ENCODE data around the gene RNPEPL1.

RNPEPL1 gene

DNA sequence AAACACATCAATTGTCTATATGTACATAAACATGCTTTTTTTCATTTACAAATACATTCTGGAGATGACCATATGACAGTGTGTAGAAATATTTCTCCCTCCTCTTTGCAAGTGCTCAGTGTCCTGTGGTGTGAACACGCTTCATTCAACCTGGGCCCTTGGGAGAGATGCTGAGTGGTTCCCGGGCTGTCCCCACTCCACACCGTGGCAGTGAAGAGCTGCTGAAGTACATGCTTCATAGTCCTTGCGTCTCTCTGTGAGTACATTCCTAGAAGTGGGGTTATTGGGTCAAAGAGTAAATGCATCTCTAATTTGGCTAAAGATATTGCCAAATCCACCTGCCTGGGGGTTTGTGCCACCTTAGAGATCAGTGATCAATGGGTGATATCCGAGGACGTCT lies 50.5 kb downstream of the RNPEPL1 start:
- DNase-seq (ENCODE audit: extremely low read depth, low read depth), result no peak
- no peak overlapping the region for H3K4me3 ChIP-seq (replicated peaks; ENCODE audit: low read depth, low read length)
- TF ChIP-seq, protein P1, sequence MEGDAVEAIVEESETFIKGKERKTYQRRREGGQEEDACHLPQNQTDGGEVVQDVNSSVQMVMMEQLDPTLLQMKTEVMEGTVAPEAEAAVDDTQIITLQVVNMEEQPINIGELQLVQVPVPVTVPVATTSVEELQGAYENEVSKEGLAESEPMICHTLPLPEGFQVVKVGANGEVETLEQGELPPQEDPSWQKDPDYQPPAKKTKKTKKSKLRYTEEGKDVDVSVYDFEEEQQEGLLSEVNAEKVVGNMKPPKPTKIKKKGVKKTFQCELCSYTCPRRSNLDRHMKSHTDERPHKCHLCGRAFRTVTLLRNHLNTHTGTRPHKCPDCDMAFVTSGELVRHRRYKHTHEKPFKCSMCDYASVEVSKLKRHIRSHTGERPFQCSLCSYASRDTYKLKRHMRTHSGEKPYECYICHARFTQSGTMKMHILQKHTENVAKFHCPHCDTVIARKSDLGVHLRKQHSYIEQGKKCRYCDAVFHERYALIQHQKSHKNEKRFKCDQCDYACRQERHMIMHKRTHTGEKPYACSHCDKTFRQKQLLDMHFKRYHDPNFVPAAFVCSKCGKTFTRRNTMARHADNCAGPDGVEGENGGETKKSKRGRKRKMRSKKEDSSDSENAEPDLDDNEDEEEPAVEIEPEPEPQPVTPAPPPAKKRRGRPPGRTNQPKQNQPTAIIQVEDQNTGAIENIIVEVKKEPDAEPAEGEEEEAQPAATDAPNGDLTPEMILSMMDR (IDR thresholded peaks at IDR 0.05; ENCODE audit: low read depth, low read length, missing control alignments), result no peak

DNA sequence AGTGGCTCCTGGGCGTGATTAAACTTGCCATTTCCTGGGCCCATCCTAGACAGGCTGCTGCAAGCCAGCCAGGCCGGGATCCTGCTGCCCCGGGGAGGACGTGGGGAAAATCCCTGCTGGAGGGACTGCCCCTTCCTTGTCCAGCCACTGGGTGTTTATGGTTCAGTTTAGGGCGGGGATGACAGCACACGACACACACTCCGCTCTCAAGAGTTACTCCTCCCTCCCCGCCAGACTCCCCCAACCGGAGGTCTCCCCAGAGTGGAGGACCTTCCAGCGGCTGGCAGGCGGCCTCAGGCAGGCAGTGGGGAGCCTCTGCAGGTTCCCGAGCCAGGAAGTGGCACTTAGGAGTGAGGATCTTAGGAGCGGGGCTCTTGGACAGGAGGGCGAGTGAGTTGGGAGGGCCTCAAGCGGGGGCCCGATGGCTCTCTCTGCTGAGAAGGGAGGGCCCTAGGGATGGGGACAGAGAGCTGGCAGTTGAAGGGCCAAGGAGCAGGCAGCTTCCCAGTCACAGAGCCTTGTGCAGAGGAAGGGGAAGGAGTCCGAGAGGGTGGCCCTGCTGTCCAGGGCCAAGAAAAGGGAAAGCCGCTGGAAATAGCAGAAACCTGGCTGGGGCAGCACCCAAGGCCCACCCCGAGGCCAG lies 51.3 kb downstream of the RNPEPL1 start:
- no peak for DNase-seq (ENCODE audit: extremely low read depth, low read depth)
- no peak overlapping the region for H3K4me3 ChIP-seq (replicated peaks; ENCODE audit: low read depth, low read length)
- TF ChIP-seq, protein P1 (IDR thresholded peaks at IDR 0.05; ENCODE audit: low read depth, low read length, missing control alignments), result no peak

DNA sequence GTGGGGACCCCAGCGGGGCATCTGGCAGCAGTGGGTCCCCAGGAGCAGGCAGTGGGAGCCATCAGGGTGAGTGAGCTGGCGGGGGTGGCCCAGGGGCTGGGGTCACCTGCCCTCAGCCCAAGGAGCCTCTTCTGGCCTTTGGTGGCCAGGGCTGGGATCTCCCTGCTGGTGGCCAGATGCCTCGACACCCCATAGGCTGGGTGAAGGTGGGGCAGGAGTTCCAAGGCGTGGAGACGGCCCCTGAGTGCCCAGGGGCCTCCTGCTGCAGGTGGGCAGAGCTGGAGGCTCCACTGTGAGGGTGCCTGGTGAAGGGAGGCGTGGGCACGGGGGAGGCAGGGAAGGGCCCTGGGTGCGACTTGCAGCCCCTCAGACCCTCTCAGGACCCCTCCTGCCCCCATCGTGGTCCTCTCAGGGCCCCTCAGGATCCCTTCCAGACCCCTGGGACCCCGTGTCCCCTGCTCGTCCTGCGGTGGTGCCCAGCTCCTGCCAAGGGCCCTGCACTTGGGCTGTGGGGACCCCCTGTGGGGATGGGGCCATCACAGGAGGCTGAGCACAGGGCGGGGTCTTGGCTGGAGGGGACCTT lies 52.0 kb downstream of the RNPEPL1 start:
- no peak overlapping the region for H3K4me3 ChIP-seq (replicated peaks; ENCODE audit: low read depth, low read length)
- no peak for DNase-seq (ENCODE audit: extremely low read depth, low read depth)
- TF ChIP-seq, protein P1 (IDR thresholded peaks at IDR 0.05; ENCODE audit: low read depth, low read length, missing control alignments), result no peak

DNA sequence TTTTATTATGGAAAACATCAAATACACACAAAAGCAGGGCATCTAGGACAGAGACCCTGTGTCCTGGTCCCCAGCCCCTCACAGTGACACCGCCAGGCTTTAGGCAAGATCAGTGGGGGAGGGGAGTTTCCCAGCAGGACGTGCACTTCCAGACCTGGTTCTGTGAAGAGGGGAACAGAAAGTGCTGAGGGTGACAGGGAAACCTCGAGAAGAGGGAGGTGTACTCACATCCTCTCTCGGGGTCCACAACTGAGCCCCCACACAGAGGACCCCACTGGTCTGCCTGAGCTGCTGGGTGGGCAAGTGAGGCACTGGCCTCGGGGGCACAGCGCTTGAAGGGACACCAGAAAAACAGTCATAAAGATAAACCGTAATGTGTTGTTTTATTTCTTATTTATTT lies 52.6 kb downstream of the RNPEPL1 start:
- no peak overlapping the region for H3K4me3 ChIP-seq (replicated peaks; ENCODE audit: low read depth, low read length)
- DNase-seq (ENCODE audit: extremely low read depth, low read depth), result no peak
- TF ChIP-seq, protein P1 (IDR thresholded peaks at IDR 0.05; ENCODE audit: low read depth, low read length, missing control alignments), result no peak

DNA sequence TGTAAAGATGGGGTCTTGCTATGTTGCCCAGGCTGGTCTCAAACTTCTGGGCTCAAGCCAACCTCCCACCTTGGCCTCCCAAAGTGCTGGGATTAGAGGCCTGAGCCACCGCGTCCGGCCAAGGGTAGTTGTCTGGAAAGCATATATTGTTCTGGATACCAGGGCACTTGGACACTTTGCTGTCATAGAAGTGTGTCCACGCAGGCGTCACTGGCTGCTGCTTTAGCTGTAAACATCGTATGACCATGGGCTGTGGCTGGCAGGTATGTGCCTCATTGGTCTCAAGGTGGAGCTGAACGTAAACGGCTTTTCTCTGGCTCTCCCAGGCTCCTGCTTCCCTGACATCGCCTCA lies 53.8 kb downstream of the RNPEPL1 start:
- DNase-seq (ENCODE audit: extremely low read depth, low read depth), result no peak
- H3K4me3 ChIP-seq (replicated peaks; ENCODE audit: low read depth, low read length), result no peak overlapping the region
- TF ChIP-seq, protein P1 (IDR thresholded peaks at IDR 0.05; ENCODE audit: low read depth, low read length, missing control alignments), result no peak

DNA sequence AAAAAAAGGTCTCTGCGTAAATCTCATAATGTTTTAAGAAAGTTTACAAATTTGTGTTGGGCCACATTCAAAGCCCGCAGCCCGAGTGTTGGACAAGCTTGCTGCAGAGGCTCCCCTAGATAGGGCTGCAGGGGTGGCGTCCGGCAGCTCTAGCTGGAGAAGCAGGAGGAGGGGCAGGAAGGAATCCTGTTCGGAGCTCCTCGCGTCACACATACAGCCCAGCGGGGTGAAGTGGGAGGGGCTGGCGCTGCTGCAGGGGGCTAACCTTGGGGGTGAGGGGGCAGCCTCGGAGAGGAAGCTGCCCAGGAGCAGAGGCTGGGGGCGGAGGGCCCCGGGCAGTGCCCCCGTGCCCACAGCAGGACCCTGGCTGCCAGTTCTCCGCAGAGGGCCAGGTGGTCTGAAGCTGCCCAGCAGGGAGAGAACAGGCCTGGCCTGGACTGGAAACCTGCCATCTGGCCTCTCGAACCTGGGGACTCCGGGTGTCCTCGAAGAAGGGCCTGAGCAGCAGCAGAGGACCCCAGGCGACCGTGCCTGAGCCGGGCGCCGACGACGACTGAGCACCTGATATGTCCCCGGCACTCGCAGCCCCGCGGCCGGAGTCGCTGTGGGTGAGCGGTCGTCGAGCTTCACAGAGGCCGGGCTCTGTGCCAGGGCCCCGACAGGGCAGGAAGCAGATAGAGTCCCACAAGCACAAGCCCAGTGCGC lies 54.4 kb downstream of the RNPEPL1 start:
- no peak for DNase-seq (ENCODE audit: extremely low read depth, low read depth)
- TF ChIP-seq, protein P1 (IDR thresholded peaks at IDR 0.05; ENCODE audit: low read depth, low read length, missing control alignments), result no peak
- no peak overlapping the region for H3K4me3 ChIP-seq (replicated peaks; ENCODE audit: low read depth, low read length)

Measured in HFF-Myc (cell line).